DOHH2 (cell line): ENCODE measurements around the gene AGBL1.

Experiments
- EZH2phosphoT487 ChIP-seq: fragments of 200-600 bp; sonication (generic); IDR thresholded peaks from 2 replicates; pipeline ENCODE4 v1.6.1; 2017; ENCODE audit warnings: borderline replicate concordance, mild to moderate bottlenecking, antibody characterized with exemption, low read length, moderate library complexity, mixed read lengths
- TF ChIP-seq, protein P1 (sequence below): fragments of 200-600 bp; sonication (generic); IDR thresholded peaks from one replicate; pipeline ENCODE4 v1.5.1; 2014; ENCODE audit warnings: antibody characterized with exemption, mild to moderate bottlenecking, low read depth, low read length; ENCODE audit not compliant: poor library complexity, severe bottlenecking

DNA sequence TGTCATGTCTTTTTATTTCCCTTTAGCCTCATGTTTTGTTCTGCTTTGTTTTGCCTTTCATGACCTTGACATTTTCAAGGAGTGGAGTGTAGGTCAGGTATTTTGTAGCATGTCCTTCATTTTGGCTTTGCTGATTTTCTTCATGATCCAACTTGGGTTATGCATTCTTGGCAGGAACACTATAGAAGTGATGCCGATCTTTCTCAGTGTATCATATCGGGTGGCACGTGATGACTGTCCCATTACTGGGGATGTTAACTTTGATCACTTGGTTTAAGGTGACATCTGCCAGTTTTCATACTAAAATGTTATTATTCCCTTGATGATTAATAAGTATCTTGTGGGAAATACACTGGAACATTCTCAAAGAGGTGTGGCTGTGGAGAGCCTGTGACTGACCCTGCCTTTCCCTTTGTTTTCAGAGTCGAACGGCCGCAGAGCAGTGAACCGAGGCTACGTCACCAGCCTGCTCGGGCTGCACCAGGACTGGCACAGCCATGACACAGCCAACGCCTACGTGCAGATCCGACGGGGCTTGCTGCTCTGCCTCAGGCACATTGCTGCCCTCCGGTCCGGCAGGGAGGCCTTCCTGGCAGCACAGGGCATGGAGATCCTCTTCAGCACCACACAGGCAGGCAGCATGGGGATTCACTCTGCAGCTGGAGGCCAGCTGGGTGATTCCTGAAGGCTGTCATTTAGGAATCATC, 167.7 kb downstream of the AGBL1 start:
- TF ChIP-seq, protein P1, sequence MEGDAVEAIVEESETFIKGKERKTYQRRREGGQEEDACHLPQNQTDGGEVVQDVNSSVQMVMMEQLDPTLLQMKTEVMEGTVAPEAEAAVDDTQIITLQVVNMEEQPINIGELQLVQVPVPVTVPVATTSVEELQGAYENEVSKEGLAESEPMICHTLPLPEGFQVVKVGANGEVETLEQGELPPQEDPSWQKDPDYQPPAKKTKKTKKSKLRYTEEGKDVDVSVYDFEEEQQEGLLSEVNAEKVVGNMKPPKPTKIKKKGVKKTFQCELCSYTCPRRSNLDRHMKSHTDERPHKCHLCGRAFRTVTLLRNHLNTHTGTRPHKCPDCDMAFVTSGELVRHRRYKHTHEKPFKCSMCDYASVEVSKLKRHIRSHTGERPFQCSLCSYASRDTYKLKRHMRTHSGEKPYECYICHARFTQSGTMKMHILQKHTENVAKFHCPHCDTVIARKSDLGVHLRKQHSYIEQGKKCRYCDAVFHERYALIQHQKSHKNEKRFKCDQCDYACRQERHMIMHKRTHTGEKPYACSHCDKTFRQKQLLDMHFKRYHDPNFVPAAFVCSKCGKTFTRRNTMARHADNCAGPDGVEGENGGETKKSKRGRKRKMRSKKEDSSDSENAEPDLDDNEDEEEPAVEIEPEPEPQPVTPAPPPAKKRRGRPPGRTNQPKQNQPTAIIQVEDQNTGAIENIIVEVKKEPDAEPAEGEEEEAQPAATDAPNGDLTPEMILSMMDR, result no peak
- no peak for TF ChIP-seq EZH2phosphoT487
